GM19239 (cell line): Measurements from ENCODE around the gene C4BPA.

Experiments used
- DNase-seq: peaks from one replicate; pipeline ENCODE4 v3.0.0; 2011; ENCODE audit warnings: low spot score; ENCODE audit not compliant: insufficient read length
- FAIRE-seq: peaks from 2 replicates; lab custom pipeline; 2011; peaks lifted over from hg19 to GRCh38; lab: Jason Lieb, UNC

The C4BPA gene

DNA sequence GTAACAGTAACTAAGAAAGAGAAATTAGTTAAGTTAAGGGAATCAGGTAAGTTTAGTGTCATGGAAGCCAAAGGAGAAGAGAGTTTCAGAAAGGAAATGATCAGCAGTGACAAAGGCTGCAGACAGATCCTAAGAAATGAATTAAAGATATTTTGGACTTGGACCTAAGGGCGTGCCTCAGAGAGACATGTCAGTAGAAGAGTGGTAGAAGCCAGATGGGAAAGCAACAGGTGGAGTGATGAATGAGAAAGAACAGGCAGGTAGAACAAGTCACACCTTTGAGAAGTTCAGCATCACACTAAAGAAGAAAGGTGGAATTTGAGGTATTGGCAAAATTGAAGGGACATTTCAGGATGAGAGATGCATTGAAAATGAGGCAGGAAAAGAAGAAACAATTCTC, 1.4 kb upstream of the C4BPA start:
- FAIRE-seq (no peak), DNase-seq (no peak)

DNA sequence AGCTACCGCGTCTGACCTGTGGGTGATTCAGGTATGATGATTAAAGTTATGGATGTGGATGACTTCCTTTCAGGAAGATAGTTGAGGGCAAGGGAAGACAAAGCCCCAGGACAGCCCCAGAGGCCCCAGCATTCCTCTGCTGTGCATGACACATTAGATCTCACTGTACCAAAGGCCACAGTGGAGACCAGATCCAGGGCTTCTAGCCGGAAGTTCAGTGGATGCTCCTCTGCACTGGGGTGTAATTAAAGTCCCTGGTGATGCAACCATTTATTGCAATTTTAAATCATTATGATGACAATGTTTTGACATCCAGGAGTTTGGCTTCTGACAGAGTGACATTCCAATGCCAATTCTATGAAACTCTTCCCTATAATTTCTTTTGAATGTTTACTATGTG, 5.0 kb downstream of the C4BPA start:
- FAIRE-seq: no peak
- no peak for DNase-seq

DNA sequence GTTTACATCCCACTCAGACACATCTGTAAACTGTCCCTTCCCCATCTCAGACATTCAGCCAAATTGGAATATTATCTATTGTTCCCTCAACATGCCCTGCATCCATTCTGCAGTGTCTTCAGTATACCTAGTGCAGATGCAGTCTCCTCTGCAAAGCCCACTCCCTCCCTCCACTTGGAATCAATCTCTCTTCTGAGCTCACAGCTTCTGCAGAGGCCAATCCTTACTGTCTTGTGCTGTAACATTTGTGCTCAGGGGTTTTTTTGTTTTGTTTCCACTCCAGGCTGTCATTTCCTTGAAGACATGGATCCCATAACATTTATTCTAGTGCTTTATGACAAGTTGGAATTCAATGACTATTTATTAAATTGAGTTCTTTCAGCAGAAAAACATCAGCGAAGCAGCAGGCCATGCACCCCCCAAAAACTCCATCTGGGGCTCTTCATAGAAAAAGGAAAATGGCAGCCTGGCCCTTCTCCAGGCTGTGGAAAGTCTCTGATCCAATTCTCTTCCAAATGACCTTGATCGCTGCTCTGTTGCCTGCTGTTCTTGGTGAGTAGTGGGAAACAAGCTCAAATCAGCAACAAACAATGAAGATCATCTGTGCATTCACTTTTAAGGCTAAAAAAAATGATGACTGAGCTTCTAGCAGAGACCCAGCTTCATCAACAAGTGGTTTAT, 8.7 kb downstream of the C4BPA start:
- no peak for DNase-seq
- FAIRE-seq: no peak

DNA sequence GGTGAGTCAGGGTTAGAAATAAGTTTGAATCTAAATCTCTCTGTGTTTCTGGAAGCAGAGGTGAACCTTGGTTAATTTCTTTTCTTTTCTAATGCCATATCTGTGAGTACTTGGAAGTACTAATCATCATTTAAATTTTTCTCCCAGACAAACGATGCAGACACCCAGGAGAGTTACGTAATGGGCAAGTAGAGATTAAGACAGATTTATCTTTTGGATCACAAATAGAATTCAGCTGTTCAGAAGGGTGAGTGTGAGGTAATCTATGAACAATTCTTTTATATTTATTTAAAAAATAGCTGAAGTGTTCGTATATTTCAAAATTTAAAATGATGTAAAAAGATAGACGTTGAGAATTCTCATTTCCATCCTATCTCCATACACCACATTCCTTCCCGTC, 11.2 kb downstream of the C4BPA start:
- DNase-seq (no peak), FAIRE-seq (no peak)

DNA sequence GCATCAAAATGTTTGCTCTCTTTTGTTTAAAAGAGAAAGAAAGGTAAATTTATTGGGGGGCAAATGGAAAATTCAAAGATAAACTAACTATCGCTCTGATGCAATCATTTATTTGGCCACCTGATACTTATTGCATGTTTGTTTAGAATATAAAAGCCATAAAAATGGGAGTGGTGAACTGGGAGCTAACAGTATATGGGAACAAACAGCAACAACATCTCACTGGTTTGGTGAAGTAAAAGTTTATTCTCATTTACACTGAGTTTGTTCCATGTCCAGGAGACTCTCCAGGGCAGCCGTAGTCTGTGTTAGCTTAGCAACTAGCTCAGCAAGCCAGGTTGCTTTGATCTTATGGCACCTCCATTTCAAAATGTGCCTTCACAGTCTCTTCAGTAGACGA, 20.4 kb downstream of the C4BPA start:
- FAIRE-seq: no peak
- no peak for DNase-seq

DNA sequence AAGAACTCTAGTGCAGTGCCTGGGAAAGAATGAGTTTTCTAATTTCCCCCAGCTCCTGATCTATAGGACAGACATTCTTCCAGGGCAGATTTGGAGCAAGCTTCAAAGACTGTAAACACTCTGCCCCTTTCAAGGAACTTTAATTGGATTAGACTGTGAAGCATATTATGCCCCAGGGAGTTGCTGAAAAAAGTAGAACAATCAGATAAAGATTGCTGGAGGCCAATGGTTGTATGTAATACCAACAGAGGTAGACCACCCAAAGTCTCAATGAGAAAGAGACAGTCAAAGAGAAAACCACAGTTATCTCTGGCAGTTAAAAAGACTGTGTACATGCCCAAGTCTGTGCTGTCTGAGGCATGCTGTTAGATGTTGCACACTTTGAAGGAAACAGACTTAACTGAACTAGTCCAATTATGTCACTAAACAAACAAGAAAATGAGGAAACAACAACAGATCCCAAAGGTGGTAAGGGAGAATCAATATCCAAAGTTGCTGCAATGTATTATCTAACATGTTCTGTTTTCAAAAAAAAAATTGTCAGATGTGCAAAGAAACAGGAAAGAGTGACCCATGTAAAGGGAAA, 24.4 kb downstream of the C4BPA start:
- DNase-seq (no peak), FAIRE-seq (no peak)

DNA sequence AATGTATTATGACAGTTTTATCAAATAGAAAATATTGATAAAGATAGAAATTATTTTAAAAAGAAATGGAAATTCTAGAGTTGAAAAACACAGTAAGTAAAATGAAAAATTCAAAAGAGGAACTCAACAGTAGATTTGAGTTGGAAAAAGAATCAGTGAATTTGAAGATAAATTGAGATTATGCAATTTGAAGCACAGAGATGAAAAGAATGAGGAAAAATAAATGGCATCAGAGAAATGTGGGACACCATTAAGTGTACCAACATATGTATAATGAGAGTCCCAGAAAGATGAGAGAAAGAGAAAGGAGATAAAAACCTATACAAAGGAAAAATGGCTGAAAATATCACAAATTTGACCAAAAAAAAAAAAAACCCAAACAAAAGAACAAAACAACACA, 25.0 kb downstream of the C4BPA start:
- DNase-seq: no peak
- FAIRE-seq: no peak

DNA sequence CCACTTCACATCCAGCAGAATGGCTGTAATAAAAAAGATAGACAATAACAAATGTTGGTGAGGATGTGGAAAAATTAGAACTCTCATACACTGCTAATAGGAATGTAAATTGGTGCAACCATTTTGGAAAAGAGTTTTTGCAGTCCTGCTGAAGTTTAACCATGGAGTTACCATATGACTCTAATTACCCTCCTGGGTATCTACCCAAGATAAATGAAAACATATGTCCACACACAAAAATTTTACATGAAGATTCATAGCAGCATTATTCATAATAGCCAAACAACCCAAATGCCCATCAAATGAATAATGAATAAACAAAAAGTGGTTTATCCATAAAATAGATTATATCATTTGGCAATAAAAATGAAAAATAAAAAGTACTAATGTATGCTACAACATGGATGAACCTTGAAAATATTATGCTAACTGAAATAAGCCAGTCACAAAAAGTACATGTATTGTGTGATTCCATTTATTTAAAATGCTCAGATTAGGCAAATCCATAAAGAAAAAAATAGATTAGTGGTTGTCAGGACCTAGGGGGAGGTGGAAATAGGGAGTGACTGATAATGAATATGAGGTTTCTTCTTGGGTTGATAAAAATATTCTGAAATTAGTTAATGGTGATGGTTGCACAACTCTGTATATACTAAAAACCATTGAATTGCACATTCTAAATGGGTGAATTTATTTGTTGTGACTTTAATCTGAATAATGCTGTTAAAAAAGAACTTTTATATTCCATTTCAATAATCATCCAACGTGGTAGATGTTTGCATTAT, 26.4 kb downstream of the C4BPA start:
- no peak for FAIRE-seq

DNA sequence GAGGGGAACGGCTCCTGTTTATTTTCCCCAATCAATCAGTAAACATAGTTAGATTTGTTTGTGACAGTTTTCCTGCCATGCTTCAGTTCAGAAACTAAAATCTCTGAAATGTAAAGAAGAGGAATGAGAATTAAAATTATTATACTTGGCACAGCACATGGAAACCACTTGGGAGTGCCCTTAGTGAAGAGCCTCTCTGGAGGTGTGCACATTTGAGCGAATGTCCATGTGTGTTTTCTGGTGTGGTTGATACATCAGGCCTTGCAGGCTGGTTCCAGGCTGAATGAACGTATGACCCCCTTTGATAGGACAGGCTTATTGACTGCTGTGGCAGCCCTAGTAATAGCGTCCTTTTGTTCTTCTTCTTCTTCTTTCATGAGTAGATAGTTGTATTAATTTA, 27.1 kb downstream of the C4BPA start:
- no peak for DNase-seq
- no peak for FAIRE-seq

More for the DNA sequence above, 26.4 kb downstream of the C4BPA start:
- no peak for DNase-seq

DNA sequence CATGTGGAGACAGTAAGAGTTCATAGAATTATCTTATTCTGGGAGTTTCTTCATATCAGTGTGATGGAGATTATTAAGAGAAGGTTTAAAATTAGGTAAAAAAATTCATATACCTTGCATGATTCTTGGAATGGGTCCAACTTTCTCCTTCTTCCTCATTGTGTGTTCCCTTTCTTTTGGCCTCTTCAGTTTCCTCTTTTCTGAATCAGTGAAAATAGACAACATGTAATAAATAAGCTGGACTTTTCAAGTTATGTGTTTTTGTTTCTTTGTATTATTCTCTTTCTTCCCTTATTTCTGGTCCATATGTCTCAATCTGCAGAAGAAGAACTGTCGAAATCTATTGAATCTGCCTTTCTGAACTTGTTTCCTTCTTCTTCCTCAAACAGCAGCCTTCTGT, 30.5 kb downstream of the C4BPA start:
- FAIRE-seq: no peak
- DNase-seq: no peak

DNA sequence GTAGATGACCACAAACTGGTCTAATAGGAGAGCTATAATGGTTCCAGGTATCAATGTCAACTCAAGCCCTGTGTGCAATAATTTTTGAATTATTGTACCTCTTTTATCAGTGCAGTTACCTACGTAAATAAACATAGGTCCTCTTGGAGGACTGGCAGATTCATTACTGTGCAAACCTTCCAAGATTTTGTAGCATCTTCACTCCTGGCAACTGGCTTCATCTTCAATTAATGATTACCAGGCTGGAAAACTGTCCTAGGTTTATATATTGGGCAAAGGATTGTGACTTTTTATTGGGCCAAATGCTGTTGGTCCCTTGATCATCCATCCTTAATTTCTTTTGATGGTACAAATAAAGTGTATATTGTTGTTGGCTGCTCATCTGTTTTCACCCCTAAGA, 35.6 kb downstream of the C4BPA start:
- DNase-seq (no peak), FAIRE-seq (no peak)

DNA sequence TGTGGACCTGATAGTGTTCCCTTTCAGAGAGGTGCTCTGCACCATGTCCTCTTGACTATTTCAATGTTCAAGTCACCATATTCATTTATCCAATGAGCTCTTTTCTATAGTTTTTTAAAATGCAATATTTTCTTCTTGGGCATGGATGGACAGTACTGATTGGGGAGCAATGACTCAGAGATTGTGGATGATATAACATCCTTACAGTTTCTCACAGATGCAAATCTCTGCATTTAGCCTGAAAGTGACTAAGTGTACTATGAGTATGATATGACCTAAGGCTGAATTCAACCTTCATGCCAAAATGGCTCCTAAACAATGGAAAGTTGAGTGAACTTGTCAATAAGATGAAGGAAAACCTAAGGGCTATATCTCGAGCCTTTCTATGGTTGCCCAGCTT, 36.5 kb downstream of the C4BPA start:
- no peak for FAIRE-seq

DNA sequence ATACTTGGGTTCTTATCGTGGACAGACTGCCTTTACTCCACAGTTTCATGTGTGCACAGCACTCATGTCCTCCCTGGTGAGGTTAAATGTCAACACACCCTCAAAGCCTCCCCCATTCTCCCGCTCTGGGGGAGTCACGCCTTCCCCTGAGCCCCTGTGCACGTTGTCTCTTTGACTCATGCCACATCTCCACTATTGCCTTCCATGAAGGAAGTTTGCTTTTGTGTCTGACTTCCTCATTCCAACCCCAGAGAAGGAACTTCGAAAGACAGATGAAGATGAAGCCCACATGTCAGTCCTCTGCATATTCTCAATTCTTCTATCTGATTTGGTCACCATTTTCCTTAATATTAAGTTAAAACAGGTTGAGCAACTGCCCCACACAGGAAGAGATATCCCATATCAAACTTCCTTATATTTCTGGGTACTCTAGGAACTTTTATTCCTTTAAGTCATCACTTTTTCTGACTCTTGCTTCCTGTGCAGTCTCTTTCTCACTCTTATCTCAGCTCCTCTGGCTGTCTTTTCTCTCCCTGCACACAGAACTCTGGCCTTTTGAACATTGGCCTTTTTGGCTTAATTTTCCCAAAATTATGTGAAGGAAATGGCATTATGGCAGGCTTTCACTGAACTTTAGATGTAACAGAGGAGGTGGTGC, 41.5 kb downstream of the C4BPA start:
- no peak for DNase-seq
- no peak for FAIRE-seq

More for the DNA sequence above, 36.5 kb downstream of the C4BPA start:
- DNase-seq: no peak

DNA sequence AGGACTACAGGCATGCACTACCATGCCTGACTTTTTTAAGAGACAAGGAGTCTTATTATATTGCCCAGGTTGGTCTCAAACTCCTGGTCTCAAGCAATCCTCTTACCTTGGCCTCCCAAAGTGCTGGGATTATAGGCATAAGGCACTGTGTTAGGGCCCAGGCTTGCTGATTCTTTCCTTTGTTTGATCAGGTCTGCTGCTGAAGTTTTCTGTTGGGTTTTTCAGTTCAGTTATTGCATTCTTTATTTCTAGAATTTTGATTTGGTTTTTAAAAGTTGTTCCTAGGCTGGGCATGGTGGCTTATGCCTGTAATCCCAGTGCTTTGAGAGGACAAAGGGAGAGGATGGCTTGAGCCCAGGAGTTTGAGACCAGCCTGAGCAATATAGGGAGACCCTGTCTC, 47.9 kb downstream of the C4BPA start:
- no peak for DNase-seq
- no peak for FAIRE-seq

DNA sequence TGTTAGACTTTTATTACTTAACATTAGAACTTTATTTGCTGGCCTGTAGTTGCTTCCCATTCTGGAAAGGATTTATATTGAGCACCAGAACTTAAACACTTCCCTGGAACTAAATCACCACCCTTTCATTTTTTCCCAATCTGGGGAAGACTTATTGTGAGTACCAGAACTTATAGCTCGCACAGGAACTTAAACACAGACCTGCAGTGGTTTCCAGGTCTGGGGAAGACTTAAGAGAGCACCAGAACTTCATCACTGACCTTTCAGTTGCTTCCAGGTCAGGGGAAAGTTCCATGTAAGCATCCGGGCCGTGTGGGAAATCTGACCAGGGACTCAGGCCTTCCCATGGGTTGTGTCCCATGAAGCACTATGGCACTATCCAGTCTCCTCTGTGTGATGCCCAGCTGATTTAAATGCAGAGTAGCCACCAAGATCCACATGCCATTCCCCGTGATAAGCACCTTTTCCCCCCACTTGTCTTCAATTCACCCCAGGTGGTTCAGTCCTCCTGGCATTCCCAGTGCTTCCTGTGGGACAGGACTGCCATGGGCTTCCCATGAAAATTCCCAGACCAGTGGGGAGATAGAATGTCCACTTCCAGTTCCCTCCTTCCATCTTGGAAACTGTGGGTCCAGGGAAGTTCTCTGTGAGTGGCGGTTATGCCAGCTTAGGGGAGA, 48.9 kb downstream of the C4BPA start:
- FAIRE-seq: no peak
- no peak for DNase-seq

DNA sequence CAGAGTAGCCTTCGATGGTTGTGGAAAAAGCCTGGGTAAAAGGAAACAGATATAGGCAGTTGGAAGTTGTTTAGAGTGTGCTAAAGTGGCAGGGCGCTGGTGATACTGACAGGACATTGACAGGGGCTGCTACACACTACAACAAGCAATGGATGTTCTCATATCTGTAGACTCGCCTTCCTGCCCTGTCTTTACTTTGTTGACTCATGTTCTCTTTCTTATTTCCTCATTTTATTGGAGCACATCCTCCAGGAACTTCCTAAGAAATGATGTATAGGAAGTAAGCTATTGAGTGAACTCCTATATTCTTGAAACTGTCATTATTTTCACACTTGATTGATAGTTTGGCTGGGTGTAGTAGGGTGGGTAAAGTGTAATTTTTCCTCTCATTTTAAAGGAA, 51.0 kb downstream of the C4BPA start:
- no peak for FAIRE-seq
- DNase-seq: no peak

DNA sequence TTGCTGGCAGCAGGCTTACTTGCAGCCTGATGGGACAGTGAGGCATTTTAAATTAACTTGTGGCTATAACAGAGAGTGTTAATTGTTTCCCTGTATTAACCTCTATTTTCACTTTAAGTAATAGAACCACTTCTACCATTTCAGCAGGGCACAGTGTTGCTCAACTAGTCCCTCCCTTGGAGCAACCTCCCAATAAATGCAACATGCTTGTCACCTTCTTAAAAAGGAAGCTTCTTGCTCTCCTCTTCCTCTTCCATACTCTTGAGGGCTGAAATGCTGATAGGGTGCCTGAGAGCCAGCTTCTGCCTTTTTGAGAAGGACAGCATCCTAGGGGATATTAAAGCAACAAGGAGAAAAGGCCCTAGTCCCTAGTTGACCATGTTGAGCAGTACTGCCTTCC, 52.1 kb downstream of the C4BPA start:
- DNase-seq (no peak), FAIRE-seq (no peak)

DNA sequence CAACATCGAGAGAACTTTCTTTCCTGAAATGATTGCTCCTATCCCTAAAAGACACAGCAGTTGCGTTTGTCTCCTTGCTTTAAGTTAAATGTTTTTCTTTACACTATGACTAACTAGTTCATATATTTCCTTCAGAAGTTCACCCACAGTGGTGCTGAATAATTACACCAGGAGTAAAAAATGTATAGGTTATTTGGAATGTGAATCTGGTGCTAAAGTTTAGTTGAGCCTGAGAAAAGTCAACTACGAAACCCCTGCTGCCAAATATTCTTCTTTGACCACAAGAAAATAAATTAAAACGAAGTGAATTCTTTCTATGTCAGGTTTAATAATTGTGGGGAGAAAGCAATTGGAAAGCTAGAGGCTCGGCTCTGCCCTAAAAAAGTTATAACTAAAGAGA, 52.8 kb downstream of the C4BPA start:
- DNase-seq (no peak), FAIRE-seq (no peak)

DNA sequence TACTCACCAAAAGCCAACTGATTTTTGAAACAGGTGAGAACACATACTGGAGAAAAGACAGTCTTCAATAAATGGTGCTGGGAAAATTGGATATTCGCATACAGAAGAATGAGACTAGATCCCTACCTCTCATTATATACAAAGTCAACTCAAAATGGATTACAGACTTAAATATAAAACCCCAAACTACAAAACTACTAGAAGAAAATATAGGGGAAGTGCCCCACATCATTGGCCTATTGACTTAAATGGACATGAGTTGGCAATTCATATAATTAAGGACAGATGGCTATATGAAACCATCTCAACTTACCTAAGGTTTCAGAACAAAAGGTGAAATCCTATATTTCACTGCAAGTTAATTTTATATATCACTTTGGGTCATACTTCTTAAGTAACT, 60.1 kb downstream of the C4BPA start:
- DNase-seq: no peak
- FAIRE-seq: no peak

DNA sequence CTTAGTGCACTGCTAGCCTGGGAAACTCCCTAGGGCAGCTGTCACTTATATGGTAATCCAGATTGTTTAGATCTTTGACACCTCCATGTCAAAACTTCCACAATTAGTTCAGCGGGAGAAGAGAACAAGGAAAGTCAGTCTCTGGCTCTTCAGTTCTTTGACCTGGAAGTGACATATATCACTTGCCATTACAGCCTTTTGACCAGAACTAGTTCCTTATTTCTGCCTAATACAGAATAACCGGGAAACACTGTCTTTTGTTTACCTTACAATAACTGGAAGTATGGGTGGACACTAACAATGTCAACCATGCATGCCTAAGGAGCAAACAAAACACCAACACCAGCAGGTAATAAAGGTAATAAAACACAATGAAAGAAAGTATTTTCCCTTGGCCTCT, 68.3 kb downstream of the C4BPA start:
- DNase-seq (no peak), FAIRE-seq (no peak)

DNA sequence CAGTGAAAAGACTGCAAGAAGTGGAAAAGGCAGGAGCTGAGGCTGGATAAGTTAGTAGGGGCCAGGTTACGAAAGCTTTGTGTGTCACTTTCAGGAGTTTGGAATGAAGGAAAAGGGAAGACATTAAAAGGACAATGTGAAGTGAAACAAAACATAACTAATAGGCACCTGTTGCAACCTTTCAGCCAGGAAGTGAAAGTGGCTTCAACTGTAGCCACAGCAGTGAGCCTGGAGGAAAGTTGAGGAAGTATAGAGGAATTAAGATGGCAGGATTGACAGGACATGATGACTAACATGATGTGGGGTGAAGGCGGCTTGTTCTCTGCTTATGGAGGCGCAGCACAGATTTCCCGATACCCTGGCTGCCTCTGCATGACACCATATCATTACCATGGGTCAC, 68.9 kb downstream of the C4BPA start:
- DNase-seq (no peak), FAIRE-seq (no peak)
